A549 (cell line): ENCODE data around the gene PLXNA3. TPM values are rescaled to one million over a fixed set of nuclear protein-coding genes. Genes with fewer than 3 reads are reported as not detected.

Experiments
- ATAC-seq, 2 experiments: fragments of 200-7000 bp in 1 of 2; fragments of >200 bp in 1 of 2; cut with Nextera tagmentation in 1 of 2; cut with Tn5 transposase in 1 of 2; 3 replicates each; pipeline versions ENCODE4 v1.8.0 to v1.9.1; 2018 to 2020; ENCODE audit warnings: mild to moderate bottlenecking in 1 of 2, moderate library complexity in 1 of 2
- CTCF ChIA-PET: fragments of 300-600 bp; sonication (Branson Sonifier 250); formaldehyde crosslinking; extraction: SDS; loops from one replicate; lab custom pipeline; 2021; ENCODE audit warnings: antibody characterized with exemption, inconsistent platforms; lab: Yijun Ruan, JAX
- POLR2A ChIA-PET: fragments of 350-600 bp; formaldehyde crosslinking; extraction: SDS; loops from one replicate; lab custom pipeline; 2021; ENCODE audit warnings: antibody characterized with exemption, inconsistent platforms; lab: Yijun Ruan, JAX
- DNase-seq, 2 experiments: peaks; one replicate each; pipeline versions ENCODE4 v3.0.0 to v3.0.0-alpha.2; 2011 to 2016; ENCODE audit warnings: low read depth in 1 of 2, low spot score in 1 of 2
- FAIRE-seq: peaks from 2 replicates; lab custom pipeline; 2011; peaks lifted over from hg19 to GRCh38; lab: Jason Lieb, UNC
- H3K27ac ChIP-seq, 2 experiments: fragments of >200 bp; sonication (Bioruptor Twin); formaldehyde crosslinking; 3 replicates each; pipeline ENCODE4 v1.5.1; 2016 to 2017
- H3K4me1 ChIP-seq: fragments of >200 bp; sonication (Bioruptor Twin); formaldehyde crosslinking; 3 replicates; pipeline ENCODE4 v1.6.1; 2016
- H3K4me2 ChIP-seq: fragments of >200 bp; sonication (Bioruptor Twin); formaldehyde crosslinking; 3 replicates; pipeline ENCODE4 v1.6.1; 2016
- H3K4me3 ChIP-seq: fragments of >200 bp; sonication (Bioruptor Twin); formaldehyde crosslinking; 3 replicates; pipeline ENCODE4 v1.5.1; 2016
- H3K9me3 ChIP-seq: fragments of >200 bp; sonication (Bioruptor Twin); formaldehyde crosslinking; 3 replicates; pipeline ENCODE4 v1.6.1; 2016
- CBX8 ChIP-seq: fragments of 200-600 bp; sonication (generic); IDR thresholded peaks from 2 replicates; pipeline ENCODE4 v1.6.1; 2016
- FOSB ChIP-seq: fragments of 250-450 bp; sonication (Bioruptor Pico); IDR thresholded peaks from 2 replicates; pipeline ENCODE4 v1.5.0; 2020; ENCODE audit warnings: mild to moderate bottlenecking, moderate library complexity
- FOSL2 ChIP-seq, 2 experiments: fragments of 450-650 bp in 1 of 2; fragments of >200 bp in 1 of 2; sonication (Bioruptor Twin) in 1 of 2; formaldehyde crosslinking; IDR thresholded peaks; 2 replicates each; pipeline versions ENCODE4 v1.5.0 to v1.6.1; 2016 to 2020; ENCODE audit warnings: mild to moderate bottlenecking in 1 of 2, moderate library complexity in 1 of 2
- HDAC2 ChIP-seq: fragments of 200-600 bp; sonication (generic); IDR thresholded peaks from 2 replicates; pipeline ENCODE4 v1.6.1; 2016
- HOXA7 ChIP-seq: fragments of 250-450 bp; sonication (Bioruptor Pico); IDR thresholded peaks from 2 replicates; pipeline ENCODE4 v1.5.0; 2020; ENCODE audit warnings: mild to moderate bottlenecking, moderate library complexity
- JUN ChIP-seq, 2 experiments: fragments of >200 bp; sonication (Bioruptor Twin); formaldehyde crosslinking; IDR thresholded peaks; 2 replicates in 1 of 2; 3 replicates in 1 of 2; pipeline ENCODE4 v1.6.1; 2016 to 2017
- KDM1A ChIP-seq: fragments of 200-600 bp; sonication (generic); IDR thresholded peaks from 2 replicates; pipeline ENCODE4 v1.6.1; 2016; ENCODE audit warnings: low read depth, mild to moderate bottlenecking
- NPAS2 ChIP-seq: fragments of 250-450 bp; sonication (Bioruptor Pico); IDR thresholded peaks from 2 replicates; pipeline ENCODE4 v1.8.0; 2022; ENCODE audit warnings: mild to moderate bottlenecking, moderate library complexity, borderline replicate concordance
- PBX3 ChIP-seq: IDR thresholded peaks from 2 replicates; pipeline ENCODE4 v1.6.1; 2012
- PHF8 ChIP-seq: fragments of 200-600 bp; sonication (generic); IDR thresholded peaks from 2 replicates; pipeline ENCODE4 v1.6.1; 2016; ENCODE audit warnings: low read depth, mild to moderate bottlenecking, antibody characterized with exemption, moderate library complexity, borderline replicate concordance
- POLR2A ChIP-seq: IDR thresholded peaks from 2 replicates; pipeline ENCODE4 v1.6.1; 2012; ENCODE audit warnings: mild to moderate bottlenecking, low read length
- RCOR1 ChIP-seq: fragments of 150-350 bp; IDR thresholded peaks from 2 replicates; pipeline ENCODE4 v1.6.1; 2014; ENCODE audit warnings: antibody characterized with exemption, low read length, low read depth
- RNF2 ChIP-seq: fragments of 200-600 bp; sonication (generic); IDR thresholded peaks from 2 replicates; pipeline ENCODE4 v1.6.1; 2016; ENCODE audit warnings: low read depth, mild to moderate bottlenecking, antibody characterized with exemption, moderate library complexity, borderline replicate concordance
- SREBF2 ChIP-seq: fragments of 450-650 bp; IDR thresholded peaks from 2 replicates; pipeline ENCODE4 v1.6.1; 2014; ENCODE audit warnings: mild to moderate bottlenecking, moderate library complexity
- TP53 ChIP-seq: fragments of 250-450 bp; sonication (Bioruptor Pico); IDR thresholded peaks from 2 replicates; pipeline ENCODE4 v1.5.0; 2021; ENCODE audit warnings: mild to moderate bottlenecking, moderate library complexity
- ZSCAN20 ChIP-seq: fragments of 250-450 bp; sonication (Bioruptor Pico); IDR thresholded peaks from 2 replicates; pipeline ENCODE4 v1.8.0; 2022; ENCODE audit warnings: mild to moderate bottlenecking, moderate library complexity
- WGBS: methylation state at CpG from one replicate; pipeline ENCODE4 v1.1.6; 2017; ENCODE audit errors: missing lambda C conversion rate; 5-methylcytosine and 5-hydroxymethylcytosine counted together
- polyA plus RNA-seq, 4 experiments: library from polyadenylated mRNA; depleted of rRNA in 3 of 4; stranded (reverse); fragments of >200 nt; fragmentation: RNase III in 1 of 4; extraction: RNeasy Plus Mini Kit Qiagen cat#74134 plus additional on column Dnase treatment in 1 of 4; gene quantifications; 2 replicates in 3 of 4; 3 replicates in 1 of 4; pipeline ENCODE4 v1.2.3, GENCODE V29; 2011 to 2017
- TF ChIP-seq, protein P1 (sequence below): fragments of >200 bp; sonication (Bioruptor Twin); formaldehyde crosslinking; IDR thresholded peaks from 3 replicates; pipeline ENCODE4 v1.6.1; 2016
- TF ChIP-seq, protein P2 (sequence below): fragments of >200 bp; sonication (Bioruptor Twin); formaldehyde crosslinking; IDR thresholded peaks from 3 replicates; pipeline ENCODE4 v1.5.1; 2016

PLXNA3 gene
- polyA plus RNA-seq, 2 of the 4 experiments (the other 2 are of a cell fraction), result 3.4 to 10.1 TPM

DNA sequence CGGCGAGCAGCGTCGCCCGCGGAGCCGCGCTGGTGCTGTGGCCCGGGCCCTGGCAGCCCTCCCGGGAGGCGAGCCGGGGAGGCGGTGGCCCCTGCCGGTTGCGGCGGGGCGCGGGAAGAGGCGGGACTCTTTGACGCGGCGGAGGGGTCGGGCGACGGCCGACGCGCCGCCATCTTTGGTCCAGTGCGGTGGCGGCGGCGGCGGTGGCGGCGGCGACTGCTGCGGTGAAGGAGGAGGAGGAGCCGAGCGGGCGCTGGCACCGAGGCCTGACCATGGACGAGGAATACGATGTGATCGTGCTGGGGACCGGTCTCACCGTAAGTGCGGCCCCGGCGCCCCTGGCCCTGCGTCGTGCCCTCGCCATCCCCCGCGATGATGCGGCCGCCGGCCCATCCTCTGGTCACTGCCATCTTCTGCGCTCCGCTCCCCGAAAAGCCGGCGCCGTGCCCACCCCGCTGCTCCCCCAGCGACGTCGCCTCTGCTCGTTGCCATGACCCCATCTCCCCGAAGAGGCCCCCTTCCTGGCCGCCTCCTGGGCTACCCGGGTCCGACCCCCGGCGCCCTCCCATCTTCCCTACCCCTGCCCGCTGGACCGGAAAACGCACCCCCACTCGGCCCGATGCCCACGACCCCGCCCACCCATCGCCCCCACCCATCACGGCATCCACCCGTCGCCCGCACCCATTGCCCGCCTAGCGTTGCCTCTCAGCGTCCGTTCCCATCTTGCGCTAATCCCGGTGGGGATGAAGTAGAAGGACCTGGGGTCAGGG is 20.9 kb upstream of the PLXNA3 start, which contains the start of gene GDI1:
TSS of gene GDI1 (plus strand) at position 172 of the 770 bp plus-strand sequence. CDS start at position 273, 101 bp downstream.
- Histone ChIP-seq H3K4me1 (peaks cover 12% of the 10 kb centered on the region; the same call in 1 of the 3 replicates), H3K9me3 (no peaks in the 10 kb centered on the region), H3K4me2 (peak within 1 kb of the TSS; percentile 98), H3K4me3 (peak within 1 kb of the TSS; percentile 97), H3K27ac (peak within 1 kb of the TSS; percentile 100)
- peak; percentile 58 to 75 for DNase-seq
- no peak for FAIRE-seq
- ATAC-seq, result peak; percentile 66 to 74; a peak in 5 of 6 replicates
- ChIA-PET POLR2A (no interaction called here), CTCF (no interaction called here)
- no peak for TF ChIP-seq ZSCAN20
- TF ChIP-seq JUN (IDR thresholded peaks at IDR 0.05), result peak; percentile 71 to 93; a peak in 4 of 5 replicates
- TF ChIP-seq FOSL2 (IDR thresholded peaks at IDR 0.05), result no peak
- TF ChIP-seq FOSL2 (CRISPR knock-in tag; IDR thresholded peaks at IDR 0.05), result no peak
- TF ChIP-seq POLR2A, result peak; percentile 71
- TF ChIP-seq, protein P1, sequence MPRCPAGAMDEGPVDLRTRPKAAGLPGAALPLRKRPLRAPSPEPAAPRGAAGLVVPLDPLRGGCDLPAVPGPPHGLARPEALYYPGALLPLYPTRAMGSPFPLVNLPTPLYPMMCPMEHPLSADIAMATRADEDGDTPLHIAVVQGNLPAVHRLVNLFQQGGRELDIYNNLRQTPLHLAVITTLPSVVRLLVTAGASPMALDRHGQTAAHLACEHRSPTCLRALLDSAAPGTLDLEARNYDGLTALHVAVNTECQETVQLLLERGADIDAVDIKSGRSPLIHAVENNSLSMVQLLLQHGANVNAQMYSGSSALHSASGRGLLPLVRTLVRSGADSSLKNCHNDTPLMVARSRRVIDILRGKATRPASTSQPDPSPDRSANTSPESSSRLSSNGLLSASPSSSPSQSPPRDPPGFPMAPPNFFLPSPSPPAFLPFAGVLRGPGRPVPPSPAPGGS, result peak; percentile 71; the same call in 1 of the 3 replicates
- TF ChIP-seq PHF8, result peak; percentile 27; the same call in 1 of the 2 replicates
- peak; percentile 91 for TF ChIP-seq PBX3
- 0% methylated on average over 6 of the region's 93 CpGs for WGBS

- WGBS, result 71% methylated on average over 22 of the region's 28 CpGs
- H3K4me3 ChIP-seq, result peak overlapping the region; percentile 97
- FAIRE-seq, result no peak
- POLR2A ChIA-PET, result no interaction called here
- no peak for TF ChIP-seq TP53 (CRISPR knock-in tag)
- no peak for TF ChIP-seq CBX8
- no peak for TF ChIP-seq RNF2
- TF ChIP-seq NPAS2 (CRISPR knock-in tag), result no peak
- TF ChIP-seq, all 56 proteins: peak for 0
- peak overlapping the region; percentile 100 for H3K27ac ChIP-seq
- CTCF ChIA-PET, result interaction anchor here (0.6 to 1.2 kb wide), 2 partner anchors 11 to 102 kb away, joined by 3 to 5 read pairs; no protein-coding TSS in a partner anchor
- DNase-seq, result no peak
- ATAC-seq, result peak in 1 of 2 experiments; percentile 4; a peak in 1 of 6 replicates
- H3K4me1 ChIP-seq, result peaks cover 13% of the 10 kb centered on the region; the same call in 1 of the 3 replicates
- peak overlapping the region; percentile 98 for H3K4me2 ChIP-seq
- H3K9me3 ChIP-seq, result no peaks in the 10 kb centered on the region
Measured at GRCh38 chrX:154437971-154438893, 19.8 kb upstream of the PLXNA3 start.

GRCh38 chrX:154439841-154440240 is 18.2 kb upstream of the PLXNA3 start:
- WGBS, result 100% methylated on average over 8 of the region's 18 CpGs
- no peak for DNase-seq
- H3K4me2 ChIP-seq, result no peak overlapping the region
- no peak for FAIRE-seq
- H3K4me3 ChIP-seq, result no peak overlapping the region
- no peak overlapping the region for H3K27ac ChIP-seq
- CTCF ChIA-PET, result interaction anchor here (0.8 kb wide), 1 partner anchor 41 kb away, joined by 4 read pairs; no protein-coding TSS in a partner anchor
- H3K9me3 ChIP-seq, result no peaks in the 10 kb centered on the region
- no peak for ATAC-seq
- peaks cover 17% of the 10 kb centered on the region; the same call in 2 of the 3 replicates for H3K4me1 ChIP-seq
- TF ChIP-seq KDM1A (no peak), RCOR1 (no peak), HDAC2 (no peak), JUN (IDR thresholded peaks at IDR 0.05) (no peak), FOSB (CRISPR knock-in tag) (no peak), HOXA7 (CRISPR knock-in tag) (no peak), SREBF2 (no peak)
- TF ChIP-seq, protein P2, sequence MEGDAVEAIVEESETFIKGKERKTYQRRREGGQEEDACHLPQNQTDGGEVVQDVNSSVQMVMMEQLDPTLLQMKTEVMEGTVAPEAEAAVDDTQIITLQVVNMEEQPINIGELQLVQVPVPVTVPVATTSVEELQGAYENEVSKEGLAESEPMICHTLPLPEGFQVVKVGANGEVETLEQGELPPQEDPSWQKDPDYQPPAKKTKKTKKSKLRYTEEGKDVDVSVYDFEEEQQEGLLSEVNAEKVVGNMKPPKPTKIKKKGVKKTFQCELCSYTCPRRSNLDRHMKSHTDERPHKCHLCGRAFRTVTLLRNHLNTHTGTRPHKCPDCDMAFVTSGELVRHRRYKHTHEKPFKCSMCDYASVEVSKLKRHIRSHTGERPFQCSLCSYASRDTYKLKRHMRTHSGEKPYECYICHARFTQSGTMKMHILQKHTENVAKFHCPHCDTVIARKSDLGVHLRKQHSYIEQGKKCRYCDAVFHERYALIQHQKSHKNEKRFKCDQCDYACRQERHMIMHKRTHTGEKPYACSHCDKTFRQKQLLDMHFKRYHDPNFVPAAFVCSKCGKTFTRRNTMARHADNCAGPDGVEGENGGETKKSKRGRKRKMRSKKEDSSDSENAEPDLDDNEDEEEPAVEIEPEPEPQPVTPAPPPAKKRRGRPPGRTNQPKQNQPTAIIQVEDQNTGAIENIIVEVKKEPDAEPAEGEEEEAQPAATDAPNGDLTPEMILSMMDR, result no peak
- POLR2A ChIA-PET, result no interaction called here
